Measurements from ENCODE around the gene NDUFS4. TPM values are rescaled to one million over a fixed set of nuclear protein-coding genes. Genes with fewer than 3 reads are reported as not detected.

Gene NDUFS4
- total RNA-seq, 1 experiment from 2014 or later = 92.9 TPM

- Histone ChIP-seq H4K8ac (replicated peaks; ENCODE audit: insufficient read length, low read depth, low read length) (no peak overlapping the region), H3K4me2 (ENCODE audit: insufficient read depth, insufficient read length, low read length) (no peak overlapping the region), H2BK20ac (ENCODE audit: low read depth, low read length, poor library complexity, severe bottlenecking) (no peak overlapping the region), H4K5ac (ENCODE audit: insufficient read length, low read depth, low read length) (no peak overlapping the region), H3K9ac (ENCODE audit: extremely low read depth, insufficient read length, low read length) (no peak overlapping the region), H3K56ac (ENCODE audit: insufficient read length, low read depth, low read length) (no peak overlapping the region), H3K23me2 (ENCODE audit: insufficient read length, low read depth, low read length, poor library complexity, severe bottlenecking) (no peaks in the 10 kb centered on the region), H3K14ac (ENCODE audit: insufficient read depth, low read length) (no peak overlapping the region), H2AK5ac (ENCODE audit: insufficient read length, low read length) (no peak overlapping the region), H2BK5ac (ENCODE audit: insufficient read length, low read length) (no peak overlapping the region), H3K4me1 (ENCODE audit: insufficient read depth, low read length) (no peaks in the 10 kb centered on the region), H2BK12ac (ENCODE audit: insufficient read length, low read depth, low read length) (no peak overlapping the region), H3K9me3 (ENCODE audit: control insufficient read depth, low read depth, low read length) (no peaks in the 10 kb centered on the region), H3K79me2 (ENCODE audit: insufficient read depth, low read length) (no peaks in the 10 kb centered on the region), H3T11ph (ENCODE audit: low read length) (no peak overlapping the region), H4K91ac (ENCODE audit: insufficient read length, low read depth, low read length) (no peak overlapping the region), H2BK15ac (ENCODE audit: low read depth, low read length) (no peak overlapping the region), H2BK120ac (ENCODE audit: low read depth, low read length, poor library complexity, severe bottlenecking) (no peak overlapping the region), H3K18ac (ENCODE audit: insufficient read length, low read depth, low read length) (no peak overlapping the region), H2AFZ (ENCODE audit: low read length) (no peak overlapping the region), H3K27ac (ENCODE audit: insufficient read length, low read depth, low read length) (no peak overlapping the region), H3K4ac (ENCODE audit: low read depth, low read length) (no peak overlapping the region), H3K27me3 (ENCODE audit: insufficient read depth, low read length) (no peaks in the 10 kb centered on the region), H3K79me1 (ENCODE audit: insufficient read depth, low read depth, low read length, poor library complexity, severe bottlenecking) (no peaks in the 10 kb centered on the region), H3K23ac (ENCODE audit: insufficient read length, low read depth, low read length) (no peak overlapping the region), H4K20me1 (ENCODE audit: control insufficient read depth, insufficient read depth, insufficient read length) (no peaks in the 10 kb centered on the region)
- Mint-ChIP-seq H3K9me3 (peaks cover 0 to 3% of the 10 kb centered on the region in 2 experiments; a peak in 3 of 5 replicates), H3K4me1 (no peaks in the 10 kb centered on the region), H3K4me3 (no peak overlapping the region), H3K27ac (peak overlapping the region in 2 of 3 experiments; percentile 25 to 51; a peak in 3 of 7 replicates), H3K36me3 (ENCODE audit: insufficient read depth in 1 of 3, low read depth in 3 of 3) (peaks cover 23 to 42% (median 35%) of the 10 kb centered on the region in 3 experiments), H3K27me3 (ENCODE audit: low read depth) (no peaks in the 10 kb centered on the region)
- no CpG with 5 or more reads among the region's 2 CpGs for WGBS (ENCODE audit: extremely low coverage, insufficient read length, low lambda C conversion rate)
- no peak for DNase-seq
- TF ChIP-seq CTCF (conservative IDR thresholded peaks at IDR 0.05) = no peak
These were observed 43.9 kb downstream of the NDUFS4 start for GRCh38 chr5:53604309-53604708.
